GM18498 (cell line): ENCODE measurements around the gene NPFFR1.

Source experiments
- ATAC-seq: cut with Tn5 transposase; IDR thresholded peaks from one replicate; pipeline ENCODE4 v1.9.1; 2021; ENCODE audit warnings: mild to moderate bottlenecking, moderate library complexity; ENCODE audit not compliant: unreplicated experiment

The NPFFR1 gene

GRCh38 chr10:70283445-70284399, at the start of gene NPFFR1:
Gene NPFFR1, minus strand, starts transcription at chr10:70284004. Its CDS starts 328 bp downstream, at chr10:70283676.
- no peak for ATAC-seq

GRCh38 chr10:70333268-70333667, 49.5 kb upstream of the NPFFR1 start:
- no peak for ATAC-seq

GRCh38 chr10:70331486-70332268, 47.9 kb upstream of the NPFFR1 start:
- peak; percentile 69 for ATAC-seq

GRCh38 chr10:70331160-70331485, 47.3 kb upstream of the NPFFR1 start:
- no peak for ATAC-seq

GRCh38 chr10:70330671-70331070, 46.9 kb upstream of the NPFFR1 start:
- ATAC-seq = no peak

- no peak for ATAC-seq
These were observed 45.2 kb upstream of the NPFFR1 start for GRCh38 chr10:70328967-70329366.

- ATAC-seq = no peak
These were observed 44.2 kb upstream of the NPFFR1 start for GRCh38 chr10:70328018-70328417.

- ATAC-seq = no peak
These were observed 41.4 kb upstream of the NPFFR1 start for GRCh38 chr10:70324951-70325781.

- ATAC-seq = peak; percentile 59
These were observed 40.6 kb upstream of the NPFFR1 start for GRCh38 chr10:70324339-70324861.

- no peak for ATAC-seq
These were observed 40.0 kb upstream of the NPFFR1 start for GRCh38 chr10:70323697-70324338.

GRCh38 chr10:70323138-70323696, 39.4 kb upstream of the NPFFR1 start:
- no peak for ATAC-seq

- ATAC-seq = no peak
These were observed 38.4 kb upstream of the NPFFR1 start for GRCh38 chr10:70321897-70322890.

GRCh38 chr10:70321233-70321632, 37.4 kb upstream of the NPFFR1 start:
- no peak for ATAC-seq

GRCh38 chr10:70320751-70321150, 36.9 kb upstream of the NPFFR1 start:
- ATAC-seq = no peak

- ATAC-seq = no peak
These were observed 36.0 kb upstream of the NPFFR1 start for GRCh38 chr10:70319824-70320223.

GRCh38 chr10:70319183-70319582, 35.4 kb upstream of the NPFFR1 start:
- ATAC-seq = no peak

- no peak for ATAC-seq
These were observed 34.1 kb upstream of the NPFFR1 start for GRCh38 chr10:70317943-70318318.

GRCh38 chr10:70317272-70317942, 33.6 kb upstream of the NPFFR1 start:
- ATAC-seq = no peak
